Left forelimb (tissue), 1 donor: ENCODE measurements around the gene UST.

Experiments used
- DNase-seq: peaks from one replicate; pipeline ENCODE4 v3.0.0-alpha.2; 2018; ENCODE audit warnings: low spot score

The UST gene

GRCh38 chr6:148803979-148804378, 57.1 kb downstream of the UST start:
- DNase-seq = no peak

GRCh38 chr6:148805777-148806176, 58.9 kb downstream of the UST start:
- DNase-seq = no peak

GRCh38 chr6:148807784-148808183, 61.0 kb downstream of the UST start:
- DNase-seq = no peak

- no peak for DNase-seq
These were observed 62.0 kb downstream of the UST start for GRCh38 chr6:148808786-148809304.

- DNase-seq = no peak
These were observed 64.6 kb downstream of the UST start for GRCh38 chr6:148811459-148811858.

- no peak for DNase-seq
These were observed 67.4 kb downstream of the UST start for GRCh38 chr6:148814082-148814790.

- DNase-seq = no peak
These were observed 68.0 kb downstream of the UST start for GRCh38 chr6:148814869-148815268.

GRCh38 chr6:148816117-148816516, 69.3 kb downstream of the UST start:
- DNase-seq = no peak

- DNase-seq = no peak
These were observed 70.9 kb downstream of the UST start for GRCh38 chr6:148817689-148818088.

GRCh38 chr6:148818939-148819575, 72.2 kb downstream of the UST start:
- no peak for DNase-seq

- DNase-seq = no peak
These were observed 73.0 kb downstream of the UST start for GRCh38 chr6:148819852-148820251.

- no peak for DNase-seq
These were observed 76.0 kb downstream of the UST start for GRCh38 chr6:148822819-148823218.

- DNase-seq = no peak
These were observed 77.5 kb downstream of the UST start for GRCh38 chr6:148824291-148824690.

GRCh38 chr6:148824960-148825359, 78.1 kb downstream of the UST start:
- no peak for DNase-seq

- no peak for DNase-seq
These were observed 78.7 kb downstream of the UST start for GRCh38 chr6:148825492-148825891.

- DNase-seq = no peak
These were observed 80.7 kb downstream of the UST start for GRCh38 chr6:148827416-148828045.

GRCh38 chr6:148828047-148828446, 81.2 kb downstream of the UST start:
- no peak for DNase-seq

- DNase-seq = no peak
These were observed 82.7 kb downstream of the UST start for GRCh38 chr6:148829415-148830101.

GRCh38 chr6:148830614-148831013, 83.8 kb downstream of the UST start:
- no peak for DNase-seq

GRCh38 chr6:148831064-148831463, 84.2 kb downstream of the UST start:
- DNase-seq = no peak

GRCh38 chr6:148831531-148831930, 84.7 kb downstream of the UST start:
- no peak for DNase-seq

GRCh38 chr6:148835920-148836441, 89.2 kb downstream of the UST start:
- DNase-seq = no peak
